Measurements from ENCODE around the gene NUP62. TPM values are rescaled to one million over a fixed set of nuclear protein-coding genes. Genes with fewer than 3 reads are reported as not detected.

NUP62 gene
- total and polyA plus RNA-seq, 2 of the 4 experiments (the other 2 are of a cell fraction), result 21.3 to 29.7 TPM

DNA sequence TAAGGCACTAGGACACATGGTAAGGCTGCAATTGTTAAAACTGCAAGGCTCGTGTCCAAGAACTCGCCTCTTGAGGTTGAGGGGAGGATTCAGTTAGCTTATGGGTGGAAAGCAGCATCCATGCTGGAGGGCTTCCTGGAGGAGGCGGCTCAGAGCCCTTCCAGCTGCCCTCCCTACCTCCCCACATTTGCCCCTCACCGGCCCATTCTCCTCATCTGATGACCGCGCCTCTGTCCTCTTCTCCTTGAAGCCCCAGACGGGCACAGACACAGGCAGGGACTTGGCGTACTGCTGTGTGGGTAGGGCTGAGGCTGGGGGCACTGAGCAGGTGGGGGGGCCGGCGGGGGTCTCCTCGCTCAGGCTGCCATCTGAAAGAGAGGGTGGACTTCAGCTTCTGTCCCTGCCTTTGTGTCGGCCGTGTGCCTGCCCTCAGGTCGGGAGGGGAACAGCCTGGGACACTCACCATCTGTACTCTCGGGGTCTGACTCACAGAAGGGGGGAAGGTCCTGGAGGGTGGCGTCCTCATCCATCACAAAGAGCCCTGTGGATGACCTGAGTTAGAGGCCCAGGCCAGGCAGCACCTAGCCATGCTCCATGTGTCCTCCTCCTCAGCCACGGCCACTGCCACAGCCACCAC is 57.8 kb downstream of the NUP62 start:
- intact Hi-C loops (cut with micrococcal nuclease) (no loop called here), in situ Hi-C loops (cut with MboI; ENCODE audit: low sequenced_read_pairs) (no loop called here), dilution Hi-C loops (cut with HindIII; ENCODE audit: low sequenced_read_pairs, unreplicated experiment) (no loop called here)
- H3K36me3 ChIP-seq (ENCODE audit: control insufficient read depth, insufficient read depth, low read length), result peaks cover 7% of the 10 kb centered on the region; the same call in 1 of the 2 replicates
- H3K23ac ChIP-seq (ENCODE audit: low read depth, low read length), result no peak overlapping the region
- no peaks in the 10 kb centered on the region for H3K27me3 ChIP-seq (ENCODE audit: control insufficient read depth, insufficient read depth, low read length)
- no peak overlapping the region for H2AFZ ChIP-seq (replicated peaks; ENCODE audit: low read length, poor library complexity)
- no peak overlapping the region for H3K4me3 ChIP-seq (ENCODE audit: insufficient read depth, low read depth, low read length)
- peaks cover 7% of the 10 kb centered on the region for H3K4me1 ChIP-seq (ENCODE audit: control insufficient read depth, insufficient read depth, low read length)
- H3K4me2 ChIP-seq (ENCODE audit: low read depth, low read length), result no peak overlapping the region
- no CpG with 5 or more reads among the region's 17 CpGs for WGBS, 2 experiments (ENCODE audit: extremely low coverage in 2 of 2, insufficient read length in 1 of 2)
- no peak overlapping the region for H4K91ac ChIP-seq (ENCODE audit: insufficient read depth, low read depth, low read length)
- H3K56ac ChIP-seq (ENCODE audit: extremely low read depth, insufficient read depth, low read length), result no peak overlapping the region
- H3K18ac ChIP-seq (ENCODE audit: low read depth, low read length), result no peak overlapping the region
- H2AK9ac ChIP-seq (replicated peaks; ENCODE audit: low read depth, low read length, poor library complexity), result peak overlapping the region; percentile 67
- peaks cover 15 to 60% of the 10 kb centered on the region in 2 experiments for H3K79me1 ChIP-seq (ENCODE audit: low read depth in 1 of 2, low read length in 2 of 2)
- no peak overlapping the region for H3K14ac ChIP-seq (replicated peaks; ENCODE audit: low read depth, low read length)
- no peak overlapping the region for H2BK15ac ChIP-seq (ENCODE audit: low read depth, low read length)
- no peak overlapping the region for H2BK20ac ChIP-seq (ENCODE audit: low read depth, low read length)
- peaks cover 14% of the 10 kb centered on the region; the same call in 1 of the 2 replicates for H3K9me1 ChIP-seq (ENCODE audit: insufficient read depth, low read length)
- no peak overlapping the region for H2BK120ac ChIP-seq (ENCODE audit: low read depth, low read length)
- H2AK5ac ChIP-seq (ENCODE audit: low read depth, low read length), result no peak overlapping the region
- ChIA-PET POLR2A (ENCODE audit: unreplicated experiment) (interaction anchor here (0.6 kb wide), 1 partner anchor 58 kb away, joined by 5 read pairs; no protein-coding TSS in a partner anchor), CTCF (no interaction called here)
- TF ChIP-seq, protein P1, sequence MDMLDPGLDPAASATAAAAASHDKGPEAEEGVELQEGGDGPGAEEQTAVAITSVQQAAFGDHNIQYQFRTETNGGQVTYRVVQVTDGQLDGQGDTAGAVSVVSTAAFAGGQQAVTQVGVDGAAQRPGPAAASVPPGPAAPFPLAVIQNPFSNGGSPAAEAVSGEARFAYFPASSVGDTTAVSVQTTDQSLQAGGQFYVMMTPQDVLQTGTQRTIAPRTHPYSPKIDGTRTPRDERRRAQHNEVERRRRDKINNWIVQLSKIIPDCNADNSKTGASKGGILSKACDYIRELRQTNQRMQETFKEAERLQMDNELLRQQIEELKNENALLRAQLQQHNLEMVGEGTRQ (IDR thresholded peaks at IDR 0.05; ENCODE audit: low read depth, low read length), result no peak
- no peak for TF ChIP-seq ELK1 (IDR thresholded peaks at IDR 0.05; ENCODE audit: borderline replicate concordance, low read depth, low read length)
- TF ChIP-seq RAD21 (IDR thresholded peaks at IDR 0.05; ENCODE audit: low read length), result no peak
- no peak for TF ChIP-seq BHLHE40 (IDR thresholded peaks at IDR 0.05; ENCODE audit: low read depth, low read length)
- TF ChIP-seq POLR2A (IDR thresholded peaks at IDR 0.05; ENCODE audit: low read depth, low read length), result no peak
- TF ChIP-seq CEBPB (IDR thresholded peaks at IDR 0.05; ENCODE audit: low read depth, low read length), result no peak
- no peak for TF ChIP-seq RCOR1 (IDR thresholded peaks at IDR 0.05; ENCODE audit: insufficient replicate concordance, low read length)
- no peak for TF ChIP-seq RFX5 (IDR thresholded peaks at IDR 0.05; ENCODE audit: low read depth, low read length)
- TF ChIP-seq NFE2L2 (IDR thresholded peaks at IDR 0.05; ENCODE audit: low read depth, low read length), result no peak
- no peak for TF ChIP-seq CTCF (conservative IDR thresholded peaks at IDR 0.05; ENCODE audit: low read depth, low read length)
- H4K8ac ChIP-seq (ENCODE audit: low read depth in 2 of 2, low read length in 2 of 2), result no peak overlapping the region
- H3K27ac ChIP-seq (ENCODE audit: insufficient read depth, low read length), result no peak overlapping the region
- no peaks in the 10 kb centered on the region for H4K20me1 ChIP-seq (ENCODE audit: insufficient read depth, low read length)
- BruUV-seq (replicated peaks), result no TSS peak
- no peak overlapping the region for H2BK5ac ChIP-seq (ENCODE audit: low read depth, low read length, poor library complexity, severe bottlenecking)
- H3K9ac ChIP-seq (ENCODE audit: low read depth, low read length), result no peak overlapping the region
- ATAC-seq (ENCODE audit: low read depth) (no peak), DNase-seq (no peak)
- no peak overlapping the region for H3K4ac ChIP-seq (ENCODE audit: low read depth, low read length)
- H4K5ac ChIP-seq (ENCODE audit: low read depth, low read length), result no peak overlapping the region
- no peaks in the 10 kb centered on the region for H3K9me3 ChIP-seq (ENCODE audit: control insufficient read depth, insufficient read depth, low read length)
